Measurements from ENCODE around the gene SH3BGR. TPM values are rescaled to one million over a fixed set of nuclear protein-coding genes. Genes with fewer than 3 reads are reported as not detected.

SH3BGR gene
- total RNA-seq, 1 donor, result 1.4 TPM

- TF ChIP-seq CTCF (IDR thresholded peaks at IDR 0.05; ENCODE audit: extremely low read depth, low read depth, low read length), result no peak
- Histone ChIP-seq H3K9me3 (ENCODE audit: low read depth, low read length) (no peaks in the 10 kb centered on the region), H3K4me1 (ENCODE audit: insufficient read depth, low read length) (no peaks in the 10 kb centered on the region), H2AFZ (ENCODE audit: low read length) (peak overlapping the region; percentile 27), H3K27ac (ENCODE audit: low read depth, low read length) (no peak overlapping the region), H3K27me3 (ENCODE audit: insufficient read depth, low read length) (peaks cover 8% of the 10 kb centered on the region), H3K4me3 (ENCODE audit: insufficient read depth, low read length) (peak overlapping the region; percentile 11), H3K36me3 (ENCODE audit: insufficient read depth, low read length) (no peaks in the 10 kb centered on the region), H4K20me1 (ENCODE audit: insufficient read depth, low read length) (no peaks in the 10 kb centered on the region), H3K4me2 (ENCODE audit: insufficient read depth, low read length) (peak overlapping the region; percentile 57), H3K79me2 (ENCODE audit: insufficient read depth, low read length) (no peaks in the 10 kb centered on the region)
- peak; percentile 44 for DNase-seq (ENCODE audit: insufficient read length, low spot score, missing footprints)
Measured at GRCh38 chr21:39452207-39452969, 618 bp downstream of the SH3BGR start.

GRCh38 chr21:39452970-39453342, 1.2 kb downstream of the SH3BGR start:
- no peak for TF ChIP-seq CTCF (IDR thresholded peaks at IDR 0.05; ENCODE audit: extremely low read depth, low read depth, low read length)
- H4K20me1 ChIP-seq (ENCODE audit: insufficient read depth, low read length), result no peaks in the 10 kb centered on the region
- H3K36me3 ChIP-seq (ENCODE audit: insufficient read depth, low read length), result no peaks in the 10 kb centered on the region
- H3K4me3 ChIP-seq (ENCODE audit: insufficient read depth, low read length), result no peak overlapping the region
- no peaks in the 10 kb centered on the region for H3K9me3 ChIP-seq (ENCODE audit: low read depth, low read length)
- H3K27ac ChIP-seq (ENCODE audit: low read depth, low read length), result no peak overlapping the region
- H2AFZ ChIP-seq (ENCODE audit: low read length), result no peak overlapping the region
- no peaks in the 10 kb centered on the region for H3K79me2 ChIP-seq (ENCODE audit: insufficient read depth, low read length)
- no peak for DNase-seq (ENCODE audit: insufficient read length, low spot score, missing footprints)
- no peak overlapping the region for H3K4me2 ChIP-seq (ENCODE audit: insufficient read depth, low read length)
- peaks cover 8% of the 10 kb centered on the region for H3K27me3 ChIP-seq (ENCODE audit: insufficient read depth, low read length)
- H3K4me1 ChIP-seq (ENCODE audit: insufficient read depth, low read length), result no peaks in the 10 kb centered on the region

- Histone ChIP-seq H3K4me3 (ENCODE audit: insufficient read depth, low read length) (no peak overlapping the region), H4K20me1 (ENCODE audit: insufficient read depth, low read length) (no peaks in the 10 kb centered on the region), H3K9me3 (ENCODE audit: low read depth, low read length) (no peaks in the 10 kb centered on the region), H3K4me1 (ENCODE audit: insufficient read depth, low read length) (no peaks in the 10 kb centered on the region), H3K27ac (ENCODE audit: low read depth, low read length) (no peak overlapping the region), H2AFZ (ENCODE audit: low read length) (no peak overlapping the region), H3K36me3 (ENCODE audit: insufficient read depth, low read length) (no peaks in the 10 kb centered on the region), H3K27me3 (ENCODE audit: insufficient read depth, low read length) (peaks cover 8% of the 10 kb centered on the region), H3K4me2 (ENCODE audit: insufficient read depth, low read length) (no peak overlapping the region), H3K79me2 (ENCODE audit: insufficient read depth, low read length) (no peaks in the 10 kb centered on the region)
- no peak for TF ChIP-seq CTCF (IDR thresholded peaks at IDR 0.05; ENCODE audit: extremely low read depth, low read depth, low read length)
- DNase-seq (ENCODE audit: insufficient read length, low spot score, missing footprints), result no peak
Measured at GRCh38 chr21:39453571-39454179, 1.9 kb downstream of the SH3BGR start.

DNA sequence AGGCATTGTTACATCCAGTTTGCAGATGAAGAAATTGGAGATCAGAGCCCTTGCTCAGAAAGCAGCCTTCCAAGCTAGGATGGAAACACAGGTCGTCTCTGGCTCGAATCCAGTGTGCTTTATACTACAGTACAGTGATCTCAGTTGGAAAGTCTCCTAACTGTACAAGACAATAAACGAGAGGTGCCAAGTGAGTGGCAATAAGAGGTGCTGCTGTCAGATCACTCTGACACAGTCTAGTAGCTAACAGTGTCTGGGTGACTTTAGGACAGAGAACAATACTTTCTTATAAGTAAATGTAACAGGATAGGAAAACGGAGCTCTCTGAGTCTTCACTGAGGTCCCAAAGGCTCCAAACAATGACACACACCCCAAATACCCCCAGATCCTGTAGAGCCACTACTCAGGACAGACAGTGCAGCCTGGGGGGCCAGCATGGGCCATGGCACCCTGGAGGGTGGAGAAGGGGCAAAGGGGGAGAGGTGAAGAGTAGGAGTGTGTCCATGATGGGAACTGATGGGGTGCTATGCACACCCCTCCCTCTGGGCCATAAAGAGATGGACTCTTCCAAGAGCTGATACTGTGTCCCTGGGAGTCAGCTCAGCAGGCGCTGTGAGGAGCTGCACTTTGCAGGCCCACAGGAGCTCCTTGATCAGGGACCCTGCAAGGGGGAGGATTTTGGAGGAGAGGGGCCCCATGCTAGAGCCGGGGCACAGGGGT, 3.3 kb downstream of the SH3BGR start:
- DNase-seq (ENCODE audit: insufficient read length, low spot score, missing footprints), result no peak
- no peak overlapping the region for H2AFZ ChIP-seq (ENCODE audit: low read length)
- no peaks in the 10 kb centered on the region for H4K20me1 ChIP-seq (ENCODE audit: insufficient read depth, low read length)
- H3K4me3 ChIP-seq (ENCODE audit: insufficient read depth, low read length), result no peak overlapping the region
- H3K9me3 ChIP-seq (ENCODE audit: low read depth, low read length), result no peaks in the 10 kb centered on the region
- no peaks in the 10 kb centered on the region for H3K79me2 ChIP-seq (ENCODE audit: insufficient read depth, low read length)
- H3K27ac ChIP-seq (ENCODE audit: low read depth, low read length), result no peak overlapping the region
- no peak overlapping the region for H3K4me2 ChIP-seq (ENCODE audit: insufficient read depth, low read length)
- no peaks in the 10 kb centered on the region for H3K4me1 ChIP-seq (ENCODE audit: insufficient read depth, low read length)
- no peak for TF ChIP-seq CTCF (IDR thresholded peaks at IDR 0.05; ENCODE audit: extremely low read depth, low read depth, low read length)
- no peaks in the 10 kb centered on the region for H3K36me3 ChIP-seq (ENCODE audit: insufficient read depth, low read length)
- H3K27me3 ChIP-seq (ENCODE audit: insufficient read depth, low read length), result peaks cover 5% of the 10 kb centered on the region
